Measurements from ENCODE around the gene GNG4.
"Not testable (repeated sequence)": the region's sequence is repeated elsewhere in the genome, so short reads cannot be mapped to it uniquely, and the experiment has no call there.

Gene GNG4

DNA sequence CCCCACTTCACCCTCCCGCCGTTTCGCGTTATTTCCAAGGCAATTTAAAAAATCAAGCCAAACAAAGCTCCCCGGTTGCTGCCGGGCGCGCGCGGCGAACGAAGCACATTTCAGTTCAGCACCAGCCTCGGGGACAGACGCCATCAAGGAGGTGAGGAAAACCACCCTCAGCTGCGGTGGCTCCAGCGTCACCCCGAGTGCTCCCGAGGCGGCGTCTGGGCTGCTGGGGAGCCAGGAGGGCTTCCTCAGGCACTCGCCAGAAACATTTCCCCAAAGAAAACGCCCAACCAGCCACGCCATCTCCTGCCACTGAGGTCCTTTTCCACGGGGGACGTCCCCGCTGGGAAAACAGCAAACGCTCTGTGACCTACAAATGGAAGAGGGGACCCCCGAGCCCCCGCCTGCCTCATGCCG, 623 bp downstream of the GNG4 start:
- peak; percentile 89 for DNase-seq

DNA sequence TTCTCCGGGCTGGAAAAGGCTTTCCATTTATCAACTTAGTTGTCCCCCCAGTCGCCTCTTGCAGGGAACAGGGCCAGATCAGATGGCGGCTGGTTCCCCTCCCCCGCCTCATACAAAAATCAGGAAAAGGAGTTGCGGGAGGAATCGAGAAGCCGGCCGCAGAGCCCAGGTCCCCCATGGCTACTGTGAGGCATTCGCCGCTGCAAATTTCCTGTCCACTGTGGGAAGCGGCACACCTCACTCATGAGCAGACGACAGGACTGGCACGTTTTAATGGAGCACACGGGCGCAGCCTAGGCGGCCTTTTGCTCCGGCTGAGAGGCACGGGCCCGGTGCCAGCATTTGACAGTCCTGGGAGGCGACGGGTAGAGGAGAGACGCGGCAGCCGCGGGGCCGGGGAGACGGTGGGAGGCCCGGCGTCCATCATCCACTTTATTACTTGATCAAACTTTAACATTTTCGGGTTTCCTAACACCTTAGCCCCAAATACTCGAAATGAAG, 1.1 kb downstream of the GNG4 start:
- DNase-seq: peak; percentile 59

DNA sequence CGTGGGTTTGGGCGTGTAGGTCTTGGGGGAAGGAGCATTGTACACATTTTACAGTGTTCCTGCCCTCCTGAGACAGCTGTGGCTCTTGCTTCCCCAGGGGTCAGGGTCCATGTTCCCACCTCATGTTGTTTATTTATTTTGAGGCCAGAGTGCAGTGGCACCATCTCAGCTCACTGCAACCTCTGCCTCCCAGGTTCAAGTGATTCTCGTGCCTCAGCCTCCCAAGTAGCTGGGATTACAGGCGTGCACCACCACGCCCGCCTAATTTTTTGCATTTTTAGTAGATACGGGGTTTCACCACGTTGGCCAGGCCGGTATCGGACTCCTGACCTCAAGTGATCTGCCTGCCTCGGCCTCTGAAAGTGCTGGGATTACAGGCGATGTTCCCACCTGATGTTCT, 2.0 kb downstream of the GNG4 start:
- not testable (repeated sequence) for DNase-seq

DNA sequence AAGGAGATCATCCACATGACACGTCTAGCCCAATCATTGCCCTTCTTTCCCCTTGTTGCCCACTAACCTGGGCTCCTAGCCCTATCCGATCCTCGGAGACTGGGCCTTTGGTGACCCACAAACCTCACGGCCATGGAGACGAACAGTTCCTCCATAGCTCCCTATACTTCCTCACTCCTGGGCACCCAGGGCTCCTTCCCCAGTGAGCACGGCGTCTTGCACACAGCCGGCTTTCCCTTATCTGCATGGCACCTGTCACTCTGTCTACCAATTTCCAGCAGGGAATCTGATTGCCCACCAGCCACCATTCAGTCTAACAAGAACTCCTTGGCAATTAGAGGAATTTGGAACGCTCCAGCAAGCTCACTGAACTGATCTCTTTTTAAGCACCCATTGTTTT, 3.1 kb downstream of the GNG4 start:
- DNase-seq: peak; percentile 67

DNA sequence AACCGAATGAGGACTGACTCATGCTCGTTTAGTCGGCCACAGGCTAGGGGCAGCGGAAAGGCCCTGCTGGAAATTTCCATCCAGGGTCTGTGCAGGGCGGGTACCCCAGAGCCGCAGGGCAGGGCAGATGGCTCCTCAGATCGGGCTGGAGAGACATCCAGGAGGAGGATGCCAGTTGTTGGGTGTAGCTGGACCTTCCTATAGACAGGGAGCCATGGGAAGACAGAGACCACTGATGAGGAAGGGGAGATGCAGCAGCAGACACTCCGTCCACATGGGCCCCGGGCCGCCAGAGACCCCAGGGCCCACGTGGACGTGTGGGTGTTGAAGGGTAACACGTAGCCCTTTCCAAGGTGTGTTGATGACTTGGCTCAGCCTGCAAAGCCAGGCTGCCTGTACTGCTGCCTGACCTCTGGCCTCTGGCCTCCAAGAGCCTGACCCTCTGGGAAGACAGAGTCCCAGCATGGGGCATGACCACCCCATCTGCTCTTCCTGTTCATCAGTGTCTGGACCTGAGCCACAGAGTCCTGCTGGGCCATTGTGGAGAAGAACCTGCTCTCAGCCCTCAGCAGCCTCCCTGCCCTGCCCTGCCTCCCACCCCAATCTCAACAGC, 4.8 kb downstream of the GNG4 start:
- no peak for DNase-seq

DNA sequence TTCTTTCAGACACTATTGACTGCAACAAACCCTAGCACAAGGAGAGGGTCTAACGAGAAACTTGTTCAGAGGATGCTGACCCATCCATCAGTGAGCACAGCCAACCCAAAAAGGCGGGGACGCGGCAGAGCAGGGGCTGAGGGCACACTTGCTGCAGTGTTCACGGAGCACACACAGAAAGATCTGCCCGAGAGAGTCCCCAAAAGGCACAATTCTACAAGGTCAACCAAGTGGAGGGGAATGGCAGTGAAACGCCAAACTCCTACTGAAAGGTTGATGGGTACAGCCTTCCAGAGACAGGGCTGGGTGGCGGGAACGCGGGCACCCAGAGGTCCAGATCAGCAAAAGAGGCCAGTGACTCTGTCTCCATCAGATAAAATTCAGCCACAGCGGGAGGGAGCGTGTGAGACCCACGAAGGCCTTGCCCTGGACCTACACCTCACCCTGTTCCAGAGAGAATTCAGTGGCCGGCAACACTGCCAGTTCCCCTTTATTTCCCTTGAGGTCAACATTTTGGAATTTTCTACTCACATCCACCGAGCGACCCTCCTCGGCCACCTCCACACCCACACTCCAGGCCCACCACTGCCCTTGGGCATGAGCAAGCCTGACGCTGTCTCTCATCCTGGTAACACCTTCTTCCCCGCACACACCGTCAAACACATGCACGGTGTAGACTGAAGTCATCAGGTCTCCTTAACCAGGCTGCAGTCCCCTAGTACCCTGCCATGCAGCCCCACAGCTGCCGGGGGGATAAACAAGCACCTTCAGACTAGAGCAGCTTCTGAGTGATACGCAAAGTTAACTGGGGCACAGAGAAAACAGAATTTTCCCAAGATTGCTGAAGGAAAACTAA, 5.5 kb downstream of the GNG4 start:
- no peak for DNase-seq

DNA sequence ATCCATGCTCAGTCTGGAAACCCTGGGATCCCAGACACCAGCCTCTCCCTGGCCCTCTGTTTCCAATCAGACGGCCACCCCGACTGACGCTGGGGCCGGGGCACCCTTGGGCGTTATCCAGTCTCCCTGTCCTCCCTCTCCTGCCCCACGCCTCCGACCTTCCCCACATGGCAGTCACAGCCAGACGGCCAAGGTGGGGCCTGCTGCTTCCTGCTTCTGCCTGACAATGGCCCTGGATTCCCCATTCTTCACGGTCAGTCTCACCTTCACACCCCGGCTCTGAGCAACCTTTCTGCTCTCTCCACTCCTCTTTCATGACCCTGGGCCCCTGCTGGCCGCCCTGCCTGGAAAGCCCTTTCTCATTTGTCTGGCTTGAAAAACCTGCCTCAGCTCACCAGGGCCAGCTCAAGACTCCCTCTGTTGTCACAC, 6.6 kb downstream of the GNG4 start:
- DNase-seq: no peak

DNA sequence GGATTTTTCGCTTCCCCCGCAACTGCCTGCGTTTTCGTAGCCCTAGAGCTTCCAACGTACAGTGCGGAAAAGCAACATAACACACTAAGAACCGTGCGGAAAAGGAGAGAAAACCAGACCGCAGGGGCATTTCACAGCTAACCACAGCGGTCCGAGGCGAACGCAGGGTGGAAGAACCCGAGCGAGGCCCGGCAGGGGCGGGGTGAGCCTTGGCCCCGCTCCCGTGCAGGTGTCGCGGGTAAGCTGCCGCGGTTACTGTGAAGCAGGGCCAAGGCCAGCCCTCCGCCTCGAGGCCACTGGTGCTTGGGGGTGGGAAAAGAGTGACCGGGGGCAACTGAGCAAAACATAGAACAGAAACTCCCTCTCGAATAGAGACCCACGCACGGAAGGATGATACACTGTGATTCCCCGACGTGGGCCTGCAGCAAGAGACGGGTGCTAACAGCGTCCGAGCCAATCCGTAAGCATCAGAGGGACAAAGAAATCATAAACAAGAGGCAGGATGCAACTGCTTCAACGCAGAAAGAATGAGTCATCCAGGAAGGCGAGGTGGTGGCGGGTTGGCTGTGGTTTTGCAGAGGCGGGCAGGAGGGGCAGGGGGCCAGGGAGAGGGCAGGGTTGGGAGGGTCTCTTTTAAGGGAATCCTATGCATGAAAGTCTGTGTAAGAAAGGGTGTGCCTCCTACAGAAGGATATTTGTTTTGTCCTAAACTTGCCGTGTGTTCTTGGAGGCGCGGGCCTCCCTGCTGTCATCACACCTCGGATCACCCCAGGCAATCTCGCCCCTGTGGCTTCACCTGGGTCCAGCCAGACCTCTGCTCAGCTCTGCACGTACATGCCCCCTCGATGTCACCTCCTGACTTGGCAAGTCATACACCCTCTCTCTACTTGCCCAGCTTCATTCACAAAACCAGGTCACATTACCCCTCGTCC, 7.3 kb downstream of the GNG4 start:
- DNase-seq: no peak

DNA sequence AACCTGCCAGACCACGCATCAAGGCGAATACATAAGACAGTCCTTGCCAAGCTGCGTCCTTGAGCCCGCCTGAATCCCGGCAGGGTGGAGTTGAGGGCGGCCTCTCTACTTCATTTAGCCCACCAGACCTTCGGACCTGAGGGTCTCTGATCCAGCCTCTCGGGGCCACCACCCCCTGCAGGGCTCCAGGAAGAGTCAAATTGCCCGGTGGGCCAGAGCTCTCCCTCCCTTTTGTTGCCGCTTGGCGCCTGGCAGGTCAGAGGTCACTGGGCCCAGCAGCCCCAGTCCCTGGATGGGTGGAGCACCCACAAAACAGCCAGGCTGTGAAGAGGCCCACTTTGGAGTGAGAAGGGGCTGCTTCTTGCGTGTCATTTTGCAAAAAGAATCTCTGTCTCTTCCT, 9.0 kb downstream of the GNG4 start:
- no peak for DNase-seq

DNA sequence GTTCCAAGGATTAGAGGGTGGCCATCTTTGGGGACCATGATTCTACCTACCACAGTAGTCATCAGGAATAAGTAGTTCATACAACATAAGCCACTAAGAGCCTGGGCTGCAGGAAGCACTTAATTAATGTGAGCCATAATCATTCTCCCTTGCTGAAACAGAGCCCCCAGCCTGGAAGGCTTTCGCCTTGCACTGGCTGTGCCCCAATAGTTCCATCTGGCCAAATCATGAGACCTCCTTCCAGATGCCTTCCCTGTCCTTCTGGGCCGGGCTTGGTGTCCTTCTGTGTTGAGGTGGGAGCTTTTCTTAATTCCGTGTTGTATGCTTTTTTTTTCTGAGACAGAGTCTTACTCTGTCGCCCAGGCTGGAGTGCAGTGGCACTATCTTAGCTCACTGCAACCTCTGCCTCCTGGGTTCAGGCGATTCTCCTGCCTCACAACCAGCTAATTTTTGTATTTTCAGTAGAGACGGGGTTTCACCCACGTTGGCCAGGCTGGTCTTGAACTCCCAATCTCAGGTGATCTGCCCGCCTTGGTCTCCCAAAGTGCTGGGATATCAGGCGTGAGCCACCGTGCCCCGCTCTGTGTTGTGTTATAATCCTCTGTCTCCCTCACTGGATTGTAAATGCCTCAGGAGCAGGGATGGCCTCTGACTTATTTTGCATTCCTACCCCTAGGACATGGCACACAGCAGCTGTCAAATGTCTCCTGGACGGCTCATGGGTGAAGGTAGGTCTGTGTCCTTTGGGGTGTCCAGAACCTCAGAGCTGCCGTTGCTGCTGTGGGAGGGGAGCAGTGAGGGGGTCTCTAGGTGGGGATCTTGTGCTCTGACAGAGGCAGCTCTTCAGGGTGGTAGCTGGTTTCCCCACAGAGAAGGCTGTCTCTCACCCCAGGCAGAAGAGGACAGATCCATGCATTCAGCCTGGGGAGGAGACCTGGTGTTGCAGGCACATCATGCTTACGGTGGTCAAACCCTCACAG, 10.1 kb downstream of the GNG4 start:
- no peak for DNase-seq

DNA sequence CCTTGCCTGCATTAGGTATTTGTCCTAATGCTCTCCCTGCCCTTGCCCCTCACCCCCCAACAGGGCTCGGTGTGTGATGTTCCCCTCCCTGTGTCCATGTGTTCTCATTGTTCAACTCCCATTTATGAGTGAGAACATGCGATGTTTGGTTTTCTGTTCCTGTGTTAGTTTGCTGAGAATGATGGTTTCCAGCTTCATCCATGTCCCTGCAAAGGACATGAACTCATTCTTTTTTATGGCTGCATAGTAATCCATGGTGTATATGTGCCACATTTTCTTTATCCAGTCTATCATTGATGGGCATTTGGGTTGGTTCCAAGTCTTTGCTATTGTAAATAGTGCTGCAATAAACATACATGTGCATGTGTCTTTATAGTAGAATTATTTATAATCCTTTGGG, 11.0 kb downstream of the GNG4 start:
- DNase-seq: not testable (repeated sequence)

DNA sequence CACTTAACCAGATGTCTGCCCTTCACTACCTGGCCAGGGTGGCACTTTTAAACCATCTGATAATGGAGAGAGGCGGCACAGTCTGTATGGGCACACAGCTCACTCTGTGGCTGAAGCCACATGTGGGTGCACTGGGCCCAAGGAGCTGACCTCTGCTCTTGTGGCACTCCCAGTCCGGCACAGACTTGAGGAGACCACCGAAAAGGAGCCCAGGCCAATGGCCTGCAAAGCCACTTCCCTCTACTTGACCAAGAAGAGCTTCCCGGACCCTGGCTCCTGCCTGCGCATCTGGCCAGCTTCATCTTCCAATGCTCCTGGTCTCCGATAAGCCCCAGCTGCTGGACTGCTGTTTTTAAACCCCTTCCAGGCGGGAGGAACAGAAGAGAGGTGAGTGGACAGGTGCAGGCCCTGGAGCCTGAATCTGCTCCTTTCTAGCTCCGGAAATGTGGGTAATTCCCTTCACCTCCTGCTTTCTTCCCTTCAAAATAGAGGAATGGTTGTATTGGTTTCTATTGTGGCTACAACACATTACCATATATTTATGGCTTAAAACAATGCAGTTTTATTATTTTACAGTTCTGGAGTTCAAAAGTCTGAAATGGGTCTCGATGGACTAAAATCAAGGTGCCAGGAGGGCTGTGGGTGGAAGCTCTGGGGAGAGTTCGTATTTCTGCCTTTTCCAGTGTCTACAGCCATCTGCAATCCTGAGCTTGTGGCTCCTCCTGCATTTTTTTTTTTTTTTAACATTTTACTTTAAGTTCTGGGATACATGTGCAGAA, 11.6 kb downstream of the GNG4 start:
- no peak for DNase-seq

DNA sequence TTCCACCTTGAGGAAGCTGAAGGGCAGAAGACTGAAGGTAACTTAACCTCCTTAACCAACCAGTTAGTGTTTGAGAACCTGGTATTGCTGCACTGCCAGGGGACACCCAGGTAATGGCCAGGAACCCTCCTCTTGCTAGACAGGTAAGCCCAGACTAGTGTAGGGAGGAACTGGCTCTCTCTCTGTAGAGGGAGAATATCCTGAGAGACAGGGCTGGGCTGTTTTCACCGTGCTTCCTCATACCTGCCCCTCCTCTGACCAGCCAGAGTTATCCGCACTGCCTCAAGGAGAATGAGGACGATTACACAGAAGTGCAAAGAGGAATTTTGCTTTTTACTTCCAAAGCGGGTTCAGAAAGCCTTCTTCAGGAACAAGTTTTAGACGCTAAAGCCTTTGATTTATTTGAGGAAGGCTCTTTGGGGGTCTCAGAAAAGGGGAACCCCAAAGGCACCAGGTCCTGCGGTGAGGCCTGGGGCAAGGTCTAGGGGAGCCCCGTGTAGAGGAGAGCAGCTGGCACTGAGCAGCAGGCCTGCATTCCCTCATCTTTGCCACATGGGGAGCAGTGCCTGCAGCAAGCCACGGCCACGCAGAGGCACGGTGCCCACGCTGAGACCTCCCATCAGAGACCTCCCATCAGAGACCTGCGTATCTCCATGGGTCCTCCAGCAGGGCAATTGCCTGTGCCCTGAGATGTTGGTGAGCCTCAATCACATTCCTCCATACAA, 13.5 kb downstream of the GNG4 start:
- DNase-seq: no peak

DNA sequence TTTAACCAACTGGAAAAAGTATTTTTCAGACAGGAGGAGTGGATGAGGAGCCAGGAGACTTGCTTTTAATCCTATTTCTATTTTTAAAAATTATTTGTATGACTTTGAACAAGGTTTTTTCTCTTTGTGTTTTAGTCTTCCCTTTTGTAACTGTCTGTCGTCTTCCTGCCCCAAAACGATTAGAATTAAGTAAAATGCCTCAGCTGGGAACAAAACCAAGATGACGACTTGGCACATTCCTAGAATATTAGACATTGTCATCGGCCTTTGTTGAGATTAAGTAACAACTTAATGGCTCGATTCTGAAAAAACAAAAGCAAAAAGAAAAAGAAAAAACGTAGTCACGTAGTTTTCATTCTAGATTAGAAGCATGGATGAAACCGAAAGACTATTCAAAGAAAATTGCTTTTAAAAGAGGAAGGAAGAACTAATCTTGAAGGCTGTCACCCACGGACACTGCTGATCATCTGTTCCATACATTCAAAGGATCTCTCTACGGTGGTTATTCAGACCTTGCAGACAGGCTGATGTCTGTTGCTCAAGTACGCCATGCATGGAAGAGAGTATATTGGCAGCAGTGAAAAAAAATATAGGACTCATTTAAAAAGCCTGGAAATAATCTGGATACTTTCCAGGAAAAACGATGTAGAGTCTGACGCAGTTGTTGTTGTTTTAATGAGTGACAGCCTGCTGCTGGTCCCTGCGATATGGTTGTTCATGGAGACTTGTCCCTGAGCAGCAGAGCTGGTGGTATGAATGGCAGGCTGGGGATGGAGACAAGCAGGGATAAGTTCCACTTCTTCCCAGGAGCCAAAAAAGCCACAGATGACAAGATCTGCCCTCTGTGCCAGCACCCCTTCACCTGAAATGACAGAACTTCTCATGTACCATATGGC, 16.8 kb downstream of the GNG4 start:
- peak; percentile 62 for DNase-seq

DNA sequence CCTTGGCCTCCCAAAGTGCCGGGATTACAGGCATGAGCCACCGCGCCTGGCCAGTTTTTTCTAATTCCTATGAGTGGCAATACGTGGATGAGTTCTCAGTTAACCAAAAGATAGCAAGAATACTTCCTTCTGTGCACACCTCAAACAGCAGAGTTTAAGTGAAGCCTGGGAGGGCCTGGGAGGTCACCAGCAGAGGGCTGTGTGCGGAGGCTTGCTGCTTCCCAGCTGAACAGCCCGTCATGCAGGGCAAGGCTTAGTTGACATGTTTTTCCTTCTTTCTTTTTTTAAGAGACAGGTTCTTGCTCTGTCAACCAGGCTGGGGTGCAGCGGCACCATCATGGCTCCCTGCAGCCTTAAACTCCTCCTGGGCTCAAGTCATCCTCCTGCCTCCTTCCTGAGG, 17.8 kb downstream of the GNG4 start:
- DNase-seq: no peak

DNA sequence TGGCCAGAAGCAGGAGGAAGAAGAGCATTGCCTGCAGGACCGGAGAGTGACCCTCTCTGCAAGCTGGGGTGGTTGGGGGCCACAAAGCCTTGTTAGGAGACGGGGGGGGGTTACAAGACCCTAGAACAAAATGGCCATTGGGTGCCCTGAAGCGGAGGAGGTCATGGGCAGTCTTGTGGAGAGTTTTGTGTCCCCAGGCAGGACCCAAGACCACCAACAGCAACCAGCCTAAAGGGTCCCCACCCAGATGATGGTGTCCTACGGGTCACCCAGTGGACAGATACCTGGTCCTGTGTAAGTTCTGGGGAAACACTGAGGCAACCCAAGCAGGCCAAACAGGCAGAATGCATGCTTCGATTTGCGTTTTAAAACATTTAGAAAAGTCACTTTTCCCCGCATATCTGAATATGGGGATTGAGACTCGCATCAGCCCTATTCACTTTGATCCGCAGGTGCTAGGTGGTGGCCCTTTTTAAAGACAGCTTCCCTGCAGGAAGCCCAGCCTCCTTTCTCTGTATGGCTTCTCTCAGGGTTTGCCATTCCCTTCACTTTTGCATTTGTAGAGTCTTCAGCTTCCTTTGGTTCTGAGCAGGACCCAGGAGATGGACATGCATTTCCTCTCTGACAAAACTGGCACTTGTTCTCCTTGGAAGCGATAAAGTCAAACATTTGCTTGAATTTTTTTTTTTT, 21.1 kb downstream of the GNG4 start:
- DNase-seq: no peak

DNA sequence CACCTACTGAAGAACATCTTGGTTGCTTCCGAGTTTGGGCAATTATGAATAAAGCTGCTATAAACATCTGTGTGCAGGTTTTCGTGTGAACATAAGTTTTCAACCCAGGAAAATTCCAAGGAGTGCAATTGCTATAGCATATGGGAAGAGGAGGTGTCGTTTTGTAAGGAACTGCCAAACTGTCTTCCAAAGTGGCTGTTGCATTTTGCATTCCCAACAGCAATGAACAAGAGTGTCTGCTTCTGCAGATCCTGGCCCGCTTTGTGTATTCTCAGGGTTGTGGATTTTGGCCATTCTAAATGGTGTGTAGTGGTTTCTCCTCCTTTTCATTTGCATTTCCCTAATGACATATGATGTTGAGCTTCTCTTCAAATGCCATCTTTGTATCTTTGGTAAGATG, 23.8 kb downstream of the GNG4 start:
- DNase-seq: no peak

DNA sequence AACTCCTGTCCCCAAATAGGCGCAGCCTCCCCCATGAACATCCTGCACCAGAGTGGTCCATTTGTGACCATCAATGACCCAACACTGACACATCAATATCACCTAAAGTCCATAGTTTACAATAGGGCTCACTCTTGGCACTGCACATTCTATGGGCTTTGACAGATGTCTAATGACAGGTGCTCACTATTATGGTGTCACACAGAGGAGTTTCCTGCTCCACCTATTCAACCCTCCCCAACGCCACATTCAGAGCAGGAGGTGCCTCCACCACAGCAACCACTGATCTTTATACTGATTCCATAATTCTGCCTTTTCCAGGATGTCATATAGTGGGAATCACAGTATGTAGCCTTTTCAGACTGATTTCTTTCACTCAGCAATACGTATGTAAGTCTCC, 24.2 kb downstream of the GNG4 start:
- DNase-seq: no peak
